Measurements from ENCODE around the gene POLE3.
A peak's percentile ranks its signal among the peaks of the same experiment; 100 is the strongest.

GRCh38 chr9:113368982-113369854 lies 41.3 kb downstream of the POLE3 start:
- peak; percentile 24 for TF ChIP-seq POLR2A (IDR thresholded peaks at IDR 0.05; ENCODE audit: low read length)
- peak; percentile 92 for TF ChIP-seq GATA1 (IDR thresholded peaks at IDR 0.05; ENCODE audit: low read depth, low read length)

All from erythroblast (primary cell).